Liver (tissue), 3 donors: ENCODE data around the gene RNASE12.

ENCODE experiments used
- GABPA ChIP-seq, 2 donors: IDR thresholded peaks in 1 of 2; conservative IDR thresholded peaks in 1 of 2; 2 replicates each; pipeline ENCODE4 v1.6.1; 2016; ENCODE audit warnings: antibody characterized with exemption in 2 of 2, mild to moderate bottlenecking in 1 of 2, moderate library complexity in 1 of 2
- MAX ChIP-seq: IDR thresholded peaks from 2 replicates; pipeline ENCODE4 v1.6.1; 2016; ENCODE audit warnings: antibody characterized with exemption
- RAD21 ChIP-seq, 2 donors: IDR thresholded peaks; 2 replicates each; pipeline ENCODE4 v1.6.1; 2016; ENCODE audit warnings: antibody characterized with exemption in 2 of 2, mild to moderate bottlenecking in 2 of 2
- SP1 ChIP-seq: IDR thresholded peaks from 2 replicates; pipeline ENCODE4 v1.6.1; 2018; ENCODE audit warnings: antibody characterized with exemption, mild to moderate bottlenecking
- TAF1 ChIP-seq: conservative IDR thresholded peaks from 2 replicates; pipeline ENCODE4 v1.6.1; 2016; ENCODE audit warnings: antibody characterized with exemption, mild to moderate bottlenecking
- YY1 ChIP-seq: IDR thresholded peaks from 2 replicates; pipeline ENCODE4 v1.6.1; 2016; ENCODE audit warnings: antibody characterized with exemption, mild to moderate bottlenecking
- TF ChIP-seq, protein P1 (sequence below): fragments of 150-350 bp; IDR thresholded peaks from 2 replicates; pipeline ENCODE4 v1.5.1; 2017; ENCODE audit warnings: improper control_type of control experiment, low read depth, low read length; ENCODE audit not compliant: missing input control
- TF ChIP-seq, protein P2 (sequence below): IDR thresholded peaks from 2 replicates; pipeline ENCODE4 v1.6.1; 2016; ENCODE audit warnings: antibody characterized with exemption, mild to moderate bottlenecking
- TF ChIP-seq, protein P3 (sequence below): IDR thresholded peaks from 2 replicates; pipeline ENCODE4 v1.6.1; 2016; ENCODE audit warnings: antibody characterized with exemption
- donor health status: healthy.
- donor health status: healthy.

- TF ChIP-seq, protein P1, sequence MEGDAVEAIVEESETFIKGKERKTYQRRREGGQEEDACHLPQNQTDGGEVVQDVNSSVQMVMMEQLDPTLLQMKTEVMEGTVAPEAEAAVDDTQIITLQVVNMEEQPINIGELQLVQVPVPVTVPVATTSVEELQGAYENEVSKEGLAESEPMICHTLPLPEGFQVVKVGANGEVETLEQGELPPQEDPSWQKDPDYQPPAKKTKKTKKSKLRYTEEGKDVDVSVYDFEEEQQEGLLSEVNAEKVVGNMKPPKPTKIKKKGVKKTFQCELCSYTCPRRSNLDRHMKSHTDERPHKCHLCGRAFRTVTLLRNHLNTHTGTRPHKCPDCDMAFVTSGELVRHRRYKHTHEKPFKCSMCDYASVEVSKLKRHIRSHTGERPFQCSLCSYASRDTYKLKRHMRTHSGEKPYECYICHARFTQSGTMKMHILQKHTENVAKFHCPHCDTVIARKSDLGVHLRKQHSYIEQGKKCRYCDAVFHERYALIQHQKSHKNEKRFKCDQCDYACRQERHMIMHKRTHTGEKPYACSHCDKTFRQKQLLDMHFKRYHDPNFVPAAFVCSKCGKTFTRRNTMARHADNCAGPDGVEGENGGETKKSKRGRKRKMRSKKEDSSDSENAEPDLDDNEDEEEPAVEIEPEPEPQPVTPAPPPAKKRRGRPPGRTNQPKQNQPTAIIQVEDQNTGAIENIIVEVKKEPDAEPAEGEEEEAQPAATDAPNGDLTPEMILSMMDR = no peak
- TF ChIP-seq YY1 = no peak
- TF ChIP-seq GABPA (IDR thresholded peaks at IDR 0.05 in 1 of 2, conservative IDR thresholded peaks at IDR 0.05 in 1 of 2) = no peak
- TF ChIP-seq TAF1 = no peak
- TF ChIP-seq, protein P2, sequence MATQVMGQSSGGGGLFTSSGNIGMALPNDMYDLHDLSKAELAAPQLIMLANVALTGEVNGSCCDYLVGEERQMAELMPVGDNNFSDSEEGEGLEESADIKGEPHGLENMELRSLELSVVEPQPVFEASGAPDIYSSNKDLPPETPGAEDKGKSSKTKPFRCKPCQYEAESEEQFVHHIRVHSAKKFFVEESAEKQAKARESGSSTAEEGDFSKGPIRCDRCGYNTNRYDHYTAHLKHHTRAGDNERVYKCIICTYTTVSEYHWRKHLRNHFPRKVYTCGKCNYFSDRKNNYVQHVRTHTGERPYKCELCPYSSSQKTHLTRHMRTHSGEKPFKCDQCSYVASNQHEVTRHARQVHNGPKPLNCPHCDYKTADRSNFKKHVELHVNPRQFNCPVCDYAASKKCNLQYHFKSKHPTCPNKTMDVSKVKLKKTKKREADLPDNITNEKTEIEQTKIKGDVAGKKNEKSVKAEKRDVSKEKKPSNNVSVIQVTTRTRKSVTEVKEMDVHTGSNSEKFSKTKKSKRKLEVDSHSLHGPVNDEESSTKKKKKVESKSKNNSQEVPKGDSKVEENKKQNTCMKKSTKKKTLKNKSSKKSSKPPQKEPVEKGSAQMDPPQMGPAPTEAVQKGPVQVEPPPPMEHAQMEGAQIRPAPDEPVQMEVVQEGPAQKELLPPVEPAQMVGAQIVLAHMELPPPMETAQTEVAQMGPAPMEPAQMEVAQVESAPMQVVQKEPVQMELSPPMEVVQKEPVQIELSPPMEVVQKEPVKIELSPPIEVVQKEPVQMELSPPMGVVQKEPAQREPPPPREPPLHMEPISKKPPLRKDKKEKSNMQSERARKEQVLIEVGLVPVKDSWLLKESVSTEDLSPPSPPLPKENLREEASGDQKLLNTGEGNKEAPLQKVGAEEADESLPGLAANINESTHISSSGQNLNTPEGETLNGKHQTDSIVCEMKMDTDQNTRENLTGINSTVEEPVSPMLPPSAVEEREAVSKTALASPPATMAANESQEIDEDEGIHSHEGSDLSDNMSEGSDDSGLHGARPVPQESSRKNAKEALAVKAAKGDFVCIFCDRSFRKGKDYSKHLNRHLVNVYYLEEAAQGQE = no peak
- TF ChIP-seq RAD21 (IDR thresholded peaks at IDR 0.05) = no peak
- no peak for TF ChIP-seq SP1
- no peak for TF ChIP-seq MAX
- TF ChIP-seq, protein P3, sequence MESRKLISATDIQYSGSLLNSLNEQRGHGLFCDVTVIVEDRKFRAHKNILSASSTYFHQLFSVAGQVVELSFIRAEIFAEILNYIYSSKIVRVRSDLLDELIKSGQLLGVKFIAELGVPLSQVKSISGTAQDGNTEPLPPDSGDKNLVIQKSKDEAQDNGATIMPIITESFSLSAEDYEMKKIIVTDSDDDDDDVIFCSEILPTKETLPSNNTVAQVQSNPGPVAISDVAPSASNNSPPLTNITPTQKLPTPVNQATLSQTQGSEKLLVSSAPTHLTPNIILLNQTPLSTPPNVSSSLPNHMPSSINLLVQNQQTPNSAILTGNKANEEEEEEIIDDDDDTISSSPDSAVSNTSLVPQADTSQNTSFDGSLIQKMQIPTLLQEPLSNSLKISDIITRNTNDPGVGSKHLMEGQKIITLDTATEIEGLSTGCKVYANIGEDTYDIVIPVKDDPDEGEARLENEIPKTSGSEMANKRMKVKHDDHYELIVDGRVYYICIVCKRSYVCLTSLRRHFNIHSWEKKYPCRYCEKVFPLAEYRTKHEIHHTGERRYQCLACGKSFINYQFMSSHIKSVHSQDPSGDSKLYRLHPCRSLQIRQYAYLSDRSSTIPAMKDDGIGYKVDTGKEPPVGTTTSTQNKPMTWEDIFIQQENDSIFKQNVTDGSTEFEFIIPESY = no peak
Measured at GRCh38 chr14:20597108-20597507, 5.9 kb upstream of the RNASE12 start.
